Epidermal melanocyte (primary cell): ENCODE data around the gene LTC4S.
"Not testable (repeated sequence)": the region's sequence is repeated elsewhere in the genome, so short reads cannot be mapped to it uniquely, and the experiment has no call there.

ENCODE experiments used
- DNase-seq: peaks from one replicate; pipeline ENCODE4 v3.0.0; 2011; ENCODE audit warnings: low spot score; ENCODE audit not compliant: insufficient read length

LTC4S gene, protein sequence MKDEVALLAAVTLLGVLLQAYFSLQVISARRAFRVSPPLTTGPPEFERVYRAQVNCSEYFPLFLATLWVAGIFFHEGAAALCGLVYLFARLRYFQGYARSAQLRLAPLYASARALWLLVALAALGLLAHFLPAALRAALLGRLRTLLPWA

DNA sequence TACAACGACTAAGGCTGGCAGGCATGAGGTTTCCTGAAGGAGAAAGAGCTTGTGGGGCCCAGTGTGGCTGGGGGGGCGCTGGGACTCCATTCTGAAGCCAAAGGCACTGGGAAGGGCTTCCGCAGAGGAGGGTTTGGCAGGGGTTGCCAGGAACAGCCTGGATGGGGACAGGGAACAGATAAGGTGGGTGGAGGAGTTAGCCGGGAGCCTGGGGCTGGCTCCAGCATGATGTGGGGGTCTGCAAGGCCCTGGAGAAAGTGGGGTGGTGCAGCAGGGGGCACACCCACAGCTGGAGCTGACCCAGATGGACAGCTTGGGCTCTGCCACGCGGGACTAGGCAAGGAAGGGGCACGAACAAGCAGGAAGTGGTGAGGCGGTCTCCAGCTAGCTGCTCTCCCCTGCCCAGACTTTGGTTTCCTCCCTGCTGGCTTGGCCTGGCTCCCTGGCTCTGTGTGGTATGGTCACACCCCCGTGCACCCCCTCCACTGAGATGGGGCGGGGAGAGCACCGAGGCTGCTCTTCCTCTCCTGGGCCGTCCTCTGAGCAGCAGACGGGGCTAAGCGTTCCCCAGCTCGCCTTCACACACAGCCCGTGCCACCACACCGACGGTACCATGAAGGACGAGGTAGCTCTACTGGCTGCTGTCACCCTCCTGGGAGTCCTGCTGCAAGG, at the start of gene LTC4S:
TSS of gene LTC4S (plus strand) at position 519 of the 672 bp plus-strand sequence. CDS start at position 614, 95 bp downstream.
- DNase-seq, result no peak

DNA sequence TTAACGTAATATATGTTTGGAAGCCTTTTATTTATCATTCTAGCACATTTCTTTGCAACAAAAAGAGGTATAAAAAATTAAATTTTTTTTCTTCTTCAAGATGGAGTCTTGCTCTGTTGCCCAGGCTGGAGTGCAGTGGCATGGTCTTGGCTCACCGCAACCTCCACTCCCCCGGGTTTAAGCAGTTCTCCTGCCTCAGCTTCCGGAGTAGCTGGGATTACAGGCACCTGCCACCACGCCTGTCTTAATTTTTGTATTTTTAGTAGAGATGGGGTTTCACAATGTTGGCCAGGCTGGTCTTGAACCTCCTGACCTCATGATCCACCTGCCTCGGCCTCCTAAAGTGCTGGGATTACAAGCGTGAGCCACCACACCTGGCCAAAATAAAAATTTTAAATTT, 49.7 kb upstream of the LTC4S start:
- not testable (repeated sequence) for DNase-seq

DNA sequence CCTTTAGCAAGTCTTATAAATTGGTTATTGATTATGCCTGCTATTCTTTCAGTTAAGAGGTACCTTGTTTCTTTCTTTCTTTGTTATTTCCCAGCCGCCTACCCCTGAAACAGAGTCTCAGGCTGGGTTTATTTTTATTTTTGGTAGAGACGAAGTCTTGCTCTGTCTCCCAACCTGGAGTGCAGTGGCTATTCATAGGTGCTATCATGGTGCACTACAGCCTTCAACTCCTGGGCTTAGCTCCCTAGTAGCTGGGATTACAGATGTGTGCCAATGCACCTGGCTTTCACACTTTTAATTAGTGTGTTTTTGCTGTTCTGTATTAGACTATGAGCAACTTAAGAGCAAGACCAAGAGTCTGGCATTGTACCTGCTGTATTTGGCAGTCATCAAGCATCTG, 46.9 kb upstream of the LTC4S start:
- DNase-seq, result no peak

DNA sequence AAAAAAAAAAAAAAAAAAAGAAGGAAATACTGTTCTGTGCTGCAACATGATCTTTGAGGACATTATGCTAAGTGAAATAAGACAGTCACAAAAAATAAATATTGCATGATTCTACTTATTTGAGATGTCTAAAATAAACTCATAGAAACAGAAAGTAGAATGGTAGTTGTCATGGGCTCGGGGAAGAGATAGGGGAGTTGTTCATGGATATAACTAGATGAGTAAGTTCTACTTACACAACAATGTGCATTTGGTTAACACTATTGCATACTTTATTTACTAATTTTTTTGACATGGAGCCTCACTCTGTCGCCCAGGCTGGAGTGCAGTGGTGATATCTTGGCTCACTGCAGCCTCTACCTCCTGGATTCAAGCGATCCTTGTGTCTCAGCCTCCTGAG, 46.0 kb upstream of the LTC4S start:
- DNase-seq, result no peak

DNA sequence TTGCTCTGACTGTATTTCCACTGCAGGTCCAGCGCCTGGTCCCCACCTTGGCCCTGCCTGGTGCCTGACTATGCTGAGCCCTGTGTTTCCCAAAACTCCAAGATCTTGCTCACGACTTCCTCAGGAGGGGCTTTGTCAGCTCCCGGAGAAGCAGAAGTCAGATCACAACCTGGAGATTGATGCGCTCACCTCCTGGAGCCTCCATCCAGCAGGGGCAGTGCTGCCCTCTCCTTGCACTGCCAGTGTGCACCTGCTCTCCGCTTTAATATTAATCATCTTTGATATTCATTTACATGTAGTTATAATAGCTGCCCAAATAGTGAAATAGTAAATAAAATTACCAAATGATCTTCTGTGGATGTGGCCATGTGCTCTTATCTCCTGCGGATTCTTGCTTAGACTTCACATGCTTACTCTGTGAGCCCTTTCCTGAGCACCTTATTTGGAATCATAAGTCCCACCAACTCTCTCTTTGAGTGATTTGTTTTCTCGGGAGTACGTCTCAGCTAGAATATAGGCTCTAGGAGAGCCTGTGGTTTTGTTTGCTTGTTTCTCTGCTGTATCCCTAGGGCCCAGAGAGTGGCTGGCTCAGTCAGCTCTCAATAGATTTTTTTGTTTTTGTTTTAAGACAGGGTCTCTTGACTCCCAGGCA, 43.8 kb upstream of the LTC4S start:
- no peak for DNase-seq

DNA sequence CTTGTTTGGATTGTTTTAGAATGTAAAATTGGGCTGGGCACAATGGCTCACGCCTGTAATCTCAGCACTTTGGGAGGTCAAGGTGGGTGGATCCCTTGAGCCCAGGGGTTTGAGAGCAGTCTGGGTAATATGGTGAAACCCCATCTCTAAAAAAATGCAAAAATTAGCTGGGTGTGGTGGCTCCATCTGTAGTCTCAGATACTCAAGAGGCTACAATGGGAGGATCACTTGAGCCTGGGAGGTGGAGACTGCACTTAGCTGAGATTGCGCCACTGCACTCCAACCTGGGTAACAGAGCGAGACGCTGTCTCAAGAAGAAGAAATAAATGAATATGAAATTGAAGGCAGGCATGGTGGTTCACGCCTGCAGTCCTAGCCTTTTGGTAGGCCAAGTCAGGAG, 39.8 kb upstream of the LTC4S start:
- no peak for DNase-seq

DNA sequence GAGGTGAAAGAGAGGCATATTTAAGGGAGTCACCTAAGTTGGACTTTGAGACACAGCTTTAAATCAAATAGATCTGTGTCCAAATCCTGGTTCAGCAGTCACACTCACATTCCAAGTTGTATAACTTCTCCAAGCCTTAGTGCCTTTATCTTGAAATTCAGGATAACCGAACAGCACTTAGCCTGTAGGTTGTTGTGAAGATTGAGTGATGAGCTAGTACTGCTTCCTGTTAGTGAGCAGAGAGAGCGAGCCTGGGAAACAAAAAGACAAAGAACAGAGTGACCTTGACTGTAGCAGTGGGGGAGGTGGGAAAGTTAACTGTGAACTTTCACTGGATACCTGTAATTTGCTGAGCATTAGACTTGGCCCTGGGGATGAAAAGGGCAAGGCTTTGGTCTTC, 38.8 kb upstream of the LTC4S start:
- no peak for DNase-seq

DNA sequence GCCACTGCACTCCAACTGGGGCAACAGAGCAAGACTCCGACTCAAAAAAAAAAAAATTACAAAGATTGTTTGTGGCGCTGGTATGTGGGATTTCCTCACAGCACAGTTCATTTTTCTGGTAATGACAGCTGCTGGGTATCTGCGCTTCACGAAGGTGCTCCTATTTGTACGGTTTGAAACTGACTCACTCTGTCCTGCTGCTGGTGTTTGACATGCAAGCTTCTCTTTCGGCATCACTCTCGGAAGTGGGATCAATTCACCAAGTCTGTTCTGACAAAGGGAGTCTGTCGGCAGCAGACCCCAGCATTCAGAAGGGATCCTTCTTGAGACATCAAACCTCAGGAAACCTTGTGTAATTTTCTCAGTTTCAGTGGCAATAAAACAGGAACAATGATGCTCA, 34.8 kb upstream of the LTC4S start:
- no peak for DNase-seq

DNA sequence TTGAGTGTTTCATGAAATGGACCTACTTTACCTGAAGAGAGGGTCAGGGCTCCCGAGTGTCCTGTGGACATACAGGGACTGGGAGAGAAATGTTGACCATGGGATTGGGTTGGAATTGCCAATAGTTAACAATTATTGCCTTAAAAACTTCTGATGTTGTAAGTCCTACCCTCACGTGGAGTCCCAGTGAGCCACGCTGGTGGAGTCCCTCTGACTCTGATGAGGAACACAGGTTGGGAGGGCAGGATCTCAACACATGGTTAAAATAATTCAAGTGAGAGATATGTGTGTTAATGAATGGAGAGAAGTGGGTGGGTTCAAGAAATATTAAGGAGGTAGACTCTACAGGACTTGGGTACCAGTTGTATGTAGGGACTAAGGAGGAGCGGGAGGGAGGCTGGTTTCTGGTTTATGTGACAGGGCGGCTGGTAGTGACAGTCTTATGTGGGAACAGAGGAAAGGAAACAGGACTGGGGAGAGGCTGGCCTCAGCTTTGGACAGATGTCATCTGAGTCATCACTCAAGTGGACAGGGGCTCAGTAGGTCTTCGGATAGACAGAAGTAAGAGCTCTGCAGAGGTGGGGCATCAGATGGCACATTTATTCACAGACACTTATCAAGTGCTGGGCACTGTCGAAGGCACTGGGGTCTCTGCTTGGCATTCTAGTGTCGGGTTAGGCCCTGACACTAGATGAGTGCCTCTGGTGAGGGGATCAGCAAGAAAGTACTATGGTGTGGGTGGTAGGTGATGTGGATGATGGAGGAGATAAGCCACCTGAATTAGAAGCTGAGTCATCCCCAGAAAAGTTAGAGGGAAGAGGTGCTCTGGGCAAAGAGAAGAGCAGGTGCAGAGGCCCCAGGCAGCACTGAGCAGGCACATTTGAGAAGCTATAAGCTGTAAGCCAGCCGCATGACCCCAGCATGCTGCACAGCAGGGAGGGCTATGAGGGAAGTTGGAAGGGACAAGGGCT, 33.9 kb upstream of the LTC4S start:
- no peak for DNase-seq

DNA sequence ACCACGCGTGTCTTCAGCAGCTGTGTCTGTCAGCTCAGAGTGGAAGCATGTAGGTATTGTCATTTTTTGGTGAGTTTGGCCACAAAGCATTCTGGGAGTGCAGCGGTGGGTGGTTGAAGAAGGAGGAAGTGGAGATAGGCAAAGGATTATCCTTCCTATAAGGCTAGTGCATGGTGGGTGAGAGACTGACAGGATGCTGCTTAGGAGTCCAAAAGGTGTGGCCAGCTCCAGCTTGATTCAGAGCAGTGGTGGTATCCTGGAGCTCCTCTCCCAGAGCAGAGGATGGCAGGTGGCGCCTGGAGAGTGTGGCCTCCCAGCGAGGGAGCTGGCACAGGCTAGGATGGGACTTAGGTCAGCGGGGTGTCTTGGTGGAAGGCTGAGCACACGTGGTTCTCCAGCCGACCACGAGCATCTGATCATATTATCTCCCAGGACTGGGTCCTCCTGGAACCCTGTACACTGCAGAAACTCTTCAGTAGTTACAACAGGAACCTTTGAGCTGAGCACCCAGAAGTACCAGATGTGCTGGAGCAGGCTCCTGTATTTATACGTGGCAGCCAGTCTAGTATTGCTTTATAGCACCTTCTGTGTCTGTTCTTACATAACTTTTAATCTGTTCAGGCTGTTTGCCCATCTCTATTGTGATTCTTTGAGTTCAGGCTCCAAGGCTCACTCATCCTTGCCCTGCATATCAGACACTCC, 31.6 kb upstream of the LTC4S start:
- DNase-seq, result no peak

DNA sequence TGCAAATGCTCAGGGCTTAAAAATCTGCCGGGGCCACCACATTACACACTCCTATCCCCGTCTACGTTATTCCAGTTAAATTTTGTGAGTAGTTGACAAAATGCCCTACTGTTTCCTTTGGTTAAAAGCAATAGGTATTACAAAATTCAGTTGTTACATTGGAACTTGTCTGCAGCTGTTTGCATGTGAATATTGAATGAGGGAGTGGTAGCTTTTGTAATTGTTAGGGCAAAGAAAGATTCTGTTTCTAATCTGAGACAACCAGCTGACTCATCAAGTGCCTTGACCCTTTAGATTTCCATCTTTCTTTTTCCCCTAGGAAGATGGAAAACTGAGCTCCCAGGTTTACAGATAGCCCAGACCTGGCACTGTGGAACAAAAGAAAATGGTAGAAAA, 31.0 kb upstream of the LTC4S start:
- DNase-seq, result no peak

DNA sequence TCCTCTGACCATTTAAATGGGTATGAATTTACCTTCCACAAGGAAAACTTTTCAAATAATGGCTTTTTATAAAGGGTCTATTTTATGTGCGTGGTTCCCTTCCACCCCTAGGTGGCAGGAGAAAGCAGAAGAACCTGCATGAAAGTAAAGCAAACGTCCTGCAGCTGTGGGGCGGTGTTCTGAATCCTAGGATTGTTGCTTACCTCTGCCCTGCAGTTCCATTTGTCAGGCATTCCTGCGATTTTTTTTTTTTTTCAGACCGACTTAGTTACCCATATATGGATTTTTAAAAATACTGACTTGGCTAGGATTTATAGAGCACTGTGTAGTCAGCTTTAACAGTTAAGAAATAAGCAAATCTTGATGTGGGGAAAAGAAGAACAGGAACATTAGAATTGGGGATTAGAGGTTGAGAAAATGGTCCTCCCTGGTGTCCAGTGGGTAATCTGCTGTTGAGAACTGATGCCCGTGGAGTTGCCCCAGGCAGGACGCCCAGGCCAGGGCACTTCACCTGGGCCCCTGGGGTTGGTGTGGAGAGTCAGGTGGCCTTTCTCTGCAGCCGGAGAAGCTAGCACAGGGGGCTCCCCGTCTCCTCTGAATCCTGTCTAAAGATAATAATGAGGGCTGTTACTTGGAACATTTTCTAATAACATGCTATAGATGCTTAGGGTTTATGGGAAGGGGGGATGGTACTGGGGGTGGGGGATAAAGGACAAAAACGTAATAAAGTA, 30.4 kb upstream of the LTC4S start:
- peak; percentile 63 for DNase-seq

DNA sequence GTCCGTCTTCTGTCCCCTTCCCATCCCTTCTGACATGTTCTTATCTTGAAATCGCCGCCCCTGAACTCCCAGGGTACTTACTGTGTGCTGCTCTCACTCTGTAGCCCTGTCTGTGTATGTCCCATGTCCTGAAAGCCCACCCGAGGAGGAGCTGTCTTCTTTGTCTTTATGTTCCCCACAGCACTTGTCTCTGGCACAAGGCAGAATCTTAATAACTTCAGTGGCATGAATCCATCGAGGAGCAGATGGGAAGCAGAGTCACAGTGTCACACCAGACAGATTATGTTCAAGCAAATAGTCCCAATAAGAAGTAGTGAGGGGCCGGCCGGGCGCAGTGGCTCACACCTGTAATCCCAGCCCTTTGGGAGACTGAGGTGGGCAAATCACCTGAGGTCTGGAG, 29.7 kb upstream of the LTC4S start:
- DNase-seq, result no peak

DNA sequence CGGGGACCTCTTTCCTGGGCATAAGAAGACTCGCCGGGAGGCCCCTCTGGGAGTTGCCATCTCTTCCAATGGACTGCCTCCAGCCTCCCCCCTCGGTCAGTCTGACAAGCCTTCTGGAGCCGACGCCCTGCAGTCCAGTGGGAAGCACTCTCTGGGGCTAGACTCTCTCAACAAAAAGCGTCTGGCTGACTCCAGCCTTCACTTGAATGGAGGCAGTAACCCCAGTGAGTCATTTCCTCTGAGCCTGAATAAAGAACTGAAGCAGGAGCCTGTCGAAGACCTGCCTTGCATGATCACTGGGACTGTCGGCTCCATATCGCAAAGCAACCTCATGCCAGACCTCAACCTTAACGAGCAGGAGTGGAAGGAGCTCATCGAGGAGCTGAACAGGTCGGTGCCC, 28.4 kb upstream of the LTC4S start:
- no peak for DNase-seq

DNA sequence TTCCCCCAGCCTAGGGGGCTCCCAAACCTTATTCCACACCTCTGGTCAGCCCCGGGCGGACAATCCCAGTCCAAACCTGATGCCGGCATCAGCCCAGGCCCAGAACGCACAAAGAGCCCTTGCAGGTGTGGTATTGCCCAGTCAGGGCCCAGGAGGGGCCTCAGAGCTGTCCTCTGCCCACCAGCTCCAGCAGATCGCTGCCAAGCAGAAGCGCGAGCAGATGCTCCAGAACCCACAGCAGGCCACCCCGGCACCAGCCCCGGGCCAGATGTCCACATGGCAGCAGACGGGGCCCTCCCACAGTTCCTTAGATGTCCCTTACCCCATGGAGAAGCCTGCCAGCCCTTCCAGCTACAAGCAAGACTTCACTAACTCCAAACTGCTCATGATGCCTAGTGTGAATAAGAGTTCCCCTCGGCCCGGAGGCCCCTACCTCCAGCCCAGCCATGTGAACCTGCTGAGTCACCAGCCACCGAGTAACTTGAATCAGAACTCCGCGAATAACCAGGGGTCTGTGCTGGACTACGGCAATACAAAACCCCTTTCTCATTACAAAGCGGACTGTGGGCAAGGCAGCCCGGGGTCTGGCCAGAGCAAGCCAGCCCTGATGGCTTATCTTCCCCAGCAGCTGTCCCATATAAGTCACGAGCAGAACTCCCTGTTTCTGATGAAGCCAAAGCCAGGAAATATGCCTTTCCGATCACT, 27.6 kb upstream of the LTC4S start:
- no peak for DNase-seq

DNA sequence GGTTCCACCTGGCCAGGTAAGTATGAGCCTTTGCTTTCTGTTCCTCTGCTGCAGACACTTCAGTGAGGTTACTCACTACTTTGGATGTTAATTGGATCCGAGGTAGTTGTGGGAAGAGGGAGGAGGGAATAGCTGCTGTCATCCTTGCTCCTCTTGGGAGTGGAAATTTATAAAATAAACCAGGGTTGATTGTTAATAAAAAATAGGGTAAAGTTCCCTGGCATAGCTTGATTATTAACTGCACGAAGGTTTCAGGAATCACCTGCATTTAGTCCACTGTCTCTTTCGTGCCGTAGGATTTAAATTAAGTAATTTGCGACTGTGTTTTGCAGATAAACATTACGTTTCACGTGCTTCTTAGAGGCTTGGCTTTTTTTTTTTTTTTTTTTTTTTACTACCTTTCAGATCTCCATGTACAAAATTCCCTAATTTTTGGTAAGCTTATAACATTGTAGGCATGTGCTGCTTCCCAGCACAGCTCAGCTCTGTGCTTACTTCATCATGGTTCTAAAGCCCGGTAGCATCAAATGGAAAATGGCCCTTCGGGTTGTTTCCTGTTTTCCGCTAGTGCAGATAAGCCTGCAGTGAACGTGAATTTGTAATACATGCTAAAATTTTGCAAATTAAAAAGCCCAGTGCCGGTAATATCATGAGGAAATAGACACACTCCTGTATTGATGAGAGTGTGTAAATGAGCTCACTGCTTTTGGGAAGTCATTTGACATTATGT, 26.9 kb upstream of the LTC4S start:
- DNase-seq, result no peak

DNA sequence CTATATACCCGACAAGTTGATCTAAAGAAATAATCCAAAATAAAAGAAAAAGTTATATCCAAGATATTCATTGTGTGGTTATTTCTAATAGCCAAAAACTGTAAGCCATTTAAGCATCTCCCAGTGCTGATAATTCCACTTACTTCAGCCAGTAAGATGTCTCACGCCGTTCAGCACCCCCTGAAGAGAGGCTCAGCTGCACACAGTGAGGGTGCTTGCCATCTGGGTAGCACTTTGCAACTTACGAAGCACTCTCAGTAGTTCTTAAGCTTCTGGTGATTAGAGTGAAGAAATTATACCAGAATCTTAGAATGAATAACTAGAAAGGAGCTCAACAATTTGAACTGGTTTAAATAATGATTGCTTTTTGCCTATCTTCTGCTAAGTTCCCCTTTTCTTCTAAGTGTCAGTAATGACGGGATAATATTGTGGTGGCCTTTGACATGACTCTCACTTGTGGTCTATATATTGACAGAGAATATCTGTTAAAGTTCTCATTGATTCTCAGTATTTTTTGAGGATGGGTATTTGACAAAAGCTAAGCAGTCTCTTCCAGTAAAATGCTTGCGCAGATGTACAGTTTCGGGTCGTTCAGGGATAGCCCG, 26.2 kb upstream of the LTC4S start:
- no peak for DNase-seq

DNA sequence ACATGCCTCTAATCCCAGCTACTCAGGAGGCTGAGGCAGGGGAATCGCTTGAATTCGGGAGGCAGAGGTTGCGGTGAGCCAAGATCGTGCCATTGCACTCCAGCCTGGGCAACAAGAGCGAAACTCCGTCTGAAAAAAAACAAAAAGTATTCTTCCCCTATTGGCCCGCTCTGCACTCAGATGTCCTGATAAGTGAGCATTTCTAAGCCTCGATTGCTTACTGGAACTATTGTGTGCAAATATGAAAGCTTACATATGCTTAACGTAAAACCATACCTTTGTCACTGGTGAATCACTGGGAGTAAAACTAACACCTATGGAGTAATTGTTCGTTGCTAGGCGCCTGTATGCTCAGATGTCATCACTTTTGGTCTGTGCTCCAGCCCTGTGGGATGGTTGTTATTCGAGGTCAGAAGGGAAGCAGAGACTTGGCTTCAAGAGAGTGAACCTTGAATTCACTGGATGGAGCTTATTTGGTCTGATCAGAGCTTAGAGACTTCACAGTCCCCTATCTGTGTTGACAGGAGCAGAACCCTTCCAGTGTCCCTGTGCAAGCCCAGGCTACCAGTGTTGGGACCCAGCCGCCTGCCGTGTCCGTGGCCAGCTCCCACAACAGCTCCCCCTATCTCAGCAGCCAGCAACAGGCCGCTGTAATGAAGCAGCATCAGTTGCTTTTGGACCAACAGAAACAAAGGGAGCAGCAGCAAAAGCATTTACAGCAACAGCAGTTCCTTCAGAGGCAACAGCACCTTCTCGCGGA, 25.3 kb upstream of the LTC4S start:
- no peak for DNase-seq
